BE2C (cell line): ENCODE data around the gene N4BP3.
A peak's percentile ranks its signal among the peaks of the same experiment; 100 is the strongest.
"Not testable (repeated sequence)": the region's sequence is repeated elsewhere in the genome, so short reads cannot be mapped to it uniquely, and the experiment has no call there.

Experiments used
- DNase-seq: peaks from one replicate; pipeline ENCODE4 v3.0.0-alpha.2; 2020
- H3K27me3 ChIP-seq: fragments of 250-450 bp; sonication (Bioruptor Pico); 2 replicates; pipeline ENCODE4 v1.5.1; 2020; ENCODE audit warnings: mild to moderate bottlenecking
- H3K36me3 ChIP-seq: fragments of 250-450 bp; sonication (Bioruptor Pico); 2 replicates; pipeline ENCODE4 v1.5.1; 2020; ENCODE audit warnings: mild to moderate bottlenecking
- H3K4me1 ChIP-seq: fragments of 250-450 bp; sonication (Bioruptor Pico); 2 replicates; pipeline ENCODE4 v1.5.1; 2020
- H3K4me3 ChIP-seq: 2 replicates; pipeline ENCODE4 v1.5.1; 2011; ENCODE audit warnings: low read depth, low read length
- H3K9me3 ChIP-seq: fragments of 250-450 bp; sonication (Bioruptor Pico); 2 replicates; pipeline ENCODE4 v1.5.1; 2020
- CTCF ChIP-seq: IDR thresholded peaks from 2 replicates; pipeline ENCODE4 v1.5.1; 2012; ENCODE audit warnings: mild to moderate bottlenecking, low read depth, low read length

N4BP3 gene

GRCh38 chr5:178072749-178073148 is 40.6 kb upstream of the N4BP3 start:
- no peak for TF ChIP-seq CTCF
- H3K9me3 ChIP-seq = no peaks in the 10 kb centered on the region
- DNase-seq = no peak
- H3K4me1 ChIP-seq = no peaks in the 10 kb centered on the region; the same call in 1 of the 2 replicates
- H3K27me3 ChIP-seq = no peaks in the 10 kb centered on the region
- no peak overlapping the region for H3K4me3 ChIP-seq
- H3K36me3 ChIP-seq = no peaks in the 10 kb centered on the region

- Histone ChIP-seq H3K9me3 (no peaks in the 10 kb centered on the region), H3K27me3 (no peaks in the 10 kb centered on the region), H3K4me3 (peak overlapping the region; percentile 23), H3K36me3 (no peaks in the 10 kb centered on the region), H3K4me1 (no peaks in the 10 kb centered on the region; the same call in 1 of the 2 replicates)
- TF ChIP-seq CTCF = peak; percentile 75
- peak; percentile 81 for DNase-seq
Measured at GRCh38 chr5:178074266-178074952, 38.9 kb upstream of the N4BP3 start.

DNA sequence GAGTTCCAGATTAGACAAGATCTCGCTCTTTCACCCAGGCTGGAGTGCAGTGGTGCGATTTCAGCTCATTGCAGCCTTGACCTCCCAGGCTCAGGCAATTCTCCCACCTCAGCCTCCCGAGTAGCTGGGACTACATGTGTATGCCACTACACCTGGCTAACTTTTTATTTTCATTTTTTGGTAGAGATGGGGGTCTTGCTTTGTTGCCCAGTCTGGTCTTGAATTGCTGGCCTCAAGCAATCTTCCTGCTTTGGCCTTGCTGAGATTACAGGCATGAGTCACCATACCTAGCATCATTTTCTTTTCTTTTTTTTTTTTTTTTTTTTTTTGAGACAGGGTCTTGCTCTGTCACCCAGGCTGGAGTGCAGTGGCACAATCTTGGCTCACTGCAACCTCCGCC is 36.4 kb upstream of the N4BP3 start:
- H3K4me3 ChIP-seq, H3K27me3 ChIP-seq, H3K4me1 ChIP-seq, H3K9me3 ChIP-seq, H3K36me3 ChIP-seq, DNase-seq: not testable (repeated sequence)

GRCh38 chr5:178077751-178078150 is 35.6 kb upstream of the N4BP3 start:
- no peaks in the 10 kb centered on the region; the same call in 1 of the 2 replicates for H3K4me1 ChIP-seq
- H3K36me3 ChIP-seq = no peaks in the 10 kb centered on the region
- H3K4me3 ChIP-seq = no peak overlapping the region
- H3K27me3 ChIP-seq = no peaks in the 10 kb centered on the region
- TF ChIP-seq CTCF = no peak
- DNase-seq = no peak
- no peaks in the 10 kb centered on the region for H3K9me3 ChIP-seq

DNA sequence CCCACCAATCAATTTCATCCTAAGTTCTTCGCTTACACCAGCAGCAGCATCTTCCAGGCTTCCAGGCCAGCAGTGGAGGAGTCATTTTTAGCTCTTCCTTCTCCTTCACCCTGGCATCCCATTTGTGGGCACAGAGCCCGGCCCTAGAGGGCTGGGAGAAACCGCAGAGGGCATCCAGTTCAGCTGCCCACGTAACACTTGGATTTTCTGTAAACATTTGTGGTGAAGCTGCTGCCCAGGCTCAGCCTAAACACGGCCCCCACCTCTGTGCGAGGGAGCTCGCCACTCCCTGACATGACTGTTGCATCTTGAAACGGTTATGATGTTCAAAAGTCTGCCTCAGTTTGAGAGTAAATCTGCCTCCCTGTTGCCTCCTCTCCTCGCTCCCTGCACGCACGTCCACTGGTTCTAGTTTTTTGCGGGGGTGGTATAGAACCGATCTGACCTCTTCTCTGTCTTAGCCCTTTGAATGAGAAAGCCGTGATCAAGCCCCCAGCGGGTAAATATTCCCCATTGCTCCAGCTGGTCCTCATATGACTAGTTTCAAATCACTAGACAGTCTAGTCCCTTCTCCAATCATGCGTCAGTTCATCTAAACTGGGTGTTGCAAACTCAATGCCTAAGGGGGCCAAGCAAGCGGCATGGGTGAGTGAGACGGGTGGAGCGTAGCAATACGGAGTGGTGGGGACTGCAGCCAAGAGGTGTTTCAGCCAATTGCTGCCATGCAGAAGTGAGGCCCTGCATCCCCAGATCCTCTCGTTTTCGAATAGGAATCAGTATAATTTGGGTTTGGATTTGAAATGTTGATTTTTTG is 34.9 kb upstream of the N4BP3 start:
- DNase-seq = no peak
- no peaks in the 10 kb centered on the region for H3K27me3 ChIP-seq
- H3K36me3 ChIP-seq = no peaks in the 10 kb centered on the region
- H3K4me1 ChIP-seq = no peaks in the 10 kb centered on the region; the same call in 1 of the 2 replicates
- TF ChIP-seq CTCF = no peak
- no peaks in the 10 kb centered on the region for H3K9me3 ChIP-seq
- no peak overlapping the region for H3K4me3 ChIP-seq

GRCh38 chr5:178080056-178080455 is 33.3 kb upstream of the N4BP3 start:
- H3K4me3 ChIP-seq = no peak overlapping the region
- no peak for DNase-seq

More at GRCh38 chr5:178080056-178080455, 33.3 kb upstream of the N4BP3 start:
- Histone ChIP-seq H3K9me3 (no peaks in the 10 kb centered on the region), H3K27me3 (no peaks in the 10 kb centered on the region), H3K4me1 (no peaks in the 10 kb centered on the region; the same call in 1 of the 2 replicates), H3K36me3 (no peaks in the 10 kb centered on the region)
- TF ChIP-seq CTCF = no peak
